Panc1 (cell line): Measurements from ENCODE around the gene STXBP4. TPM values are rescaled to one million over a fixed set of nuclear protein-coding genes. Genes with fewer than 3 reads are reported as not detected.

Source experiments
- ATAC-seq: fragments of 200-7000 bp; cut with Tn5 transposase; 2 replicates; pipeline ENCODE4 v1.9.1; 2020; ENCODE audit warnings: mild to moderate bottlenecking, moderate library complexity
- BruUV-seq: library from RNA; stranded (reverse); fragments of 400-500 nt; replicated peaks from 2 replicates; lab custom pipeline; 2021; lab: Mats Ljungman, UMichigan
- CTCF ChIA-PET: fragments of 300-600 bp; sonication (Branson Sonifier 250); formaldehyde crosslinking; loops from one replicate; lab custom pipeline; 2022; ENCODE audit warnings: antibody characterized with exemption; lab: Charles Lee
- POLR2A ChIA-PET: fragments of 300-600 bp; sonication (Branson Sonifier 250); formaldehyde crosslinking; loops from one replicate; lab custom pipeline; 2022; ENCODE audit warnings: antibody characterized with exemption; lab: Charles Lee
- DNase-seq: peaks from one replicate; pipeline ENCODE4 v3.0.0-alpha.2; 2010; ENCODE audit warnings: low read depth, low spot score
- H3K27ac ChIP-seq: 2 replicates; pipeline ENCODE4 v1.5.1; 2011; ENCODE audit warnings: mild to moderate bottlenecking, low read length, inconsistent platforms
- H3K27me3 ChIP-seq: fragments of 200-500 bp; sonication (Bioruptor generic); 2 replicates; pipeline ENCODE4 v1.6.0; 2014; ENCODE audit warnings: low read length, inconsistent platforms; ENCODE audit not compliant: control insufficient read depth, insufficient read depth
- H3K36me3 ChIP-seq: fragments of 200-500 bp; sonication (Bioruptor generic); 2 replicates; pipeline ENCODE4 v1.5.1; 2014; ENCODE audit warnings: inconsistent platforms, mild to moderate bottlenecking, low read length, moderate library complexity; ENCODE audit not compliant: control insufficient read depth, insufficient read depth
- H3K4me1 ChIP-seq: 2 replicates; pipeline ENCODE4 v1.5.1; 2011; ENCODE audit warnings: inconsistent platforms, mild to moderate bottlenecking, low read length, moderate library complexity; ENCODE audit not compliant: control insufficient read depth, insufficient read depth
- H3K4me3 ChIP-seq, 2 experiments: 2 replicates each; pipeline ENCODE4 v1.5.1; 2011 to 2012; ENCODE audit warnings: low read depth in 2 of 2, low read length in 2 of 2, mild to moderate bottlenecking in 2 of 2, inconsistent platforms in 1 of 2, moderate library complexity in 1 of 2
- H3K9me3 ChIP-seq: fragments of 200-500 bp; sonication (Bioruptor generic); 2 replicates; pipeline ENCODE4 v1.5.1; 2014; ENCODE audit warnings: low read depth, mild to moderate bottlenecking, inconsistent platforms, low read length, moderate library complexity; ENCODE audit not compliant: control insufficient read depth, insufficient read depth
- POLR2AphosphoS5 ChIP-seq: IDR thresholded peaks from 2 replicates; pipeline ENCODE4 v1.6.1; 2012; ENCODE audit warnings: mild to moderate bottlenecking, low read depth, low read length, moderate library complexity
- SIN3A ChIP-seq: IDR thresholded peaks from 2 replicates; pipeline ENCODE4 v1.6.1; 2012; ENCODE audit warnings: low read depth, mild to moderate bottlenecking, low read length, moderate library complexity, borderline replicate concordance; ENCODE audit not compliant: insufficient read depth
- TCF7L2 ChIP-seq: IDR thresholded peaks from 2 replicates; pipeline ENCODE4 v1.6.1; 2011; ENCODE audit warnings: mild to moderate bottlenecking, low read depth, low read length, inconsistent platforms
- in situ Hi-C: cut with HindIII; loops from 2 replicates; pipeline ENCODE4 v1.10.0; 2016; ENCODE audit warnings: low sequenced_read_pairs, low pct_unique_long_range_greater_than_20kb
- intact Hi-C: fragments of 100-400 bp; cut with micrococcal nuclease; formaldehyde crosslinking; loops from one replicate; pipeline ENCODE4 v1.10.0; 2022; ENCODE audit not compliant: unreplicated experiment
- total RNA-seq: library from RNA; stranded (reverse); gene quantifications from one replicate; pipeline ENCODE4 v1.2.1, GENCODE V29; 2021; ENCODE audit not compliant: unreplicated experiment
- TF ChIP-seq, protein P1 (sequence below), 2 experiments: IDR thresholded peaks; 2 replicates each; pipeline ENCODE4 v1.6.1; 2011 to 2012; ENCODE audit warnings: low read depth in 2 of 2, control low read depth in 1 of 2, low read length in 1 of 2, mild to moderate bottlenecking in 1 of 2, moderate library complexity in 1 of 2; ENCODE audit not compliant: insufficient read depth in 1 of 2
- TF ChIP-seq, protein P2 (sequence below): fragments of 450-650 bp; IDR thresholded peaks from 2 replicates; pipeline ENCODE4 v1.5.1; 2017; ENCODE audit warnings: mild to moderate bottlenecking

STXBP4 gene
- total RNA-seq, 1 experiment from 2014 or later: 12.8 TPM

GRCh38 chr17:54996441-54996840 lies 27.9 kb downstream of the STXBP4 start:
- Histone ChIP-seq H3K9me3 (no peaks in the 10 kb centered on the region), H3K27me3 (no peaks in the 10 kb centered on the region), H3K4me3 (no peak overlapping the region), H3K36me3 (no peaks in the 10 kb centered on the region), H3K4me1 (no peaks in the 10 kb centered on the region), H3K27ac (no peak overlapping the region)
- DNase-seq (no peak), ATAC-seq (no peak)
- no TSS peak for BruUV-seq
- intact Hi-C loops: loop anchor here (2.0 to 5.0 kb wide), 2 partner anchors 300 to 516 kb away; partner anchors contain the start of gene SMIM36
- ChIA-PET POLR2A (no interaction called here), CTCF (no interaction called here)
- TF ChIP-seq POLR2AphosphoS5: no peak
- TF ChIP-seq, protein P1, sequence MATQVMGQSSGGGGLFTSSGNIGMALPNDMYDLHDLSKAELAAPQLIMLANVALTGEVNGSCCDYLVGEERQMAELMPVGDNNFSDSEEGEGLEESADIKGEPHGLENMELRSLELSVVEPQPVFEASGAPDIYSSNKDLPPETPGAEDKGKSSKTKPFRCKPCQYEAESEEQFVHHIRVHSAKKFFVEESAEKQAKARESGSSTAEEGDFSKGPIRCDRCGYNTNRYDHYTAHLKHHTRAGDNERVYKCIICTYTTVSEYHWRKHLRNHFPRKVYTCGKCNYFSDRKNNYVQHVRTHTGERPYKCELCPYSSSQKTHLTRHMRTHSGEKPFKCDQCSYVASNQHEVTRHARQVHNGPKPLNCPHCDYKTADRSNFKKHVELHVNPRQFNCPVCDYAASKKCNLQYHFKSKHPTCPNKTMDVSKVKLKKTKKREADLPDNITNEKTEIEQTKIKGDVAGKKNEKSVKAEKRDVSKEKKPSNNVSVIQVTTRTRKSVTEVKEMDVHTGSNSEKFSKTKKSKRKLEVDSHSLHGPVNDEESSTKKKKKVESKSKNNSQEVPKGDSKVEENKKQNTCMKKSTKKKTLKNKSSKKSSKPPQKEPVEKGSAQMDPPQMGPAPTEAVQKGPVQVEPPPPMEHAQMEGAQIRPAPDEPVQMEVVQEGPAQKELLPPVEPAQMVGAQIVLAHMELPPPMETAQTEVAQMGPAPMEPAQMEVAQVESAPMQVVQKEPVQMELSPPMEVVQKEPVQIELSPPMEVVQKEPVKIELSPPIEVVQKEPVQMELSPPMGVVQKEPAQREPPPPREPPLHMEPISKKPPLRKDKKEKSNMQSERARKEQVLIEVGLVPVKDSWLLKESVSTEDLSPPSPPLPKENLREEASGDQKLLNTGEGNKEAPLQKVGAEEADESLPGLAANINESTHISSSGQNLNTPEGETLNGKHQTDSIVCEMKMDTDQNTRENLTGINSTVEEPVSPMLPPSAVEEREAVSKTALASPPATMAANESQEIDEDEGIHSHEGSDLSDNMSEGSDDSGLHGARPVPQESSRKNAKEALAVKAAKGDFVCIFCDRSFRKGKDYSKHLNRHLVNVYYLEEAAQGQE (IDR thresholded peaks at IDR 0.05; ENCODE audit: insufficient read depth in 1 of 2, low read depth in 2 of 2, low read length in 1 of 2): no peak
- in situ Hi-C loops: no loop called here

- H3K4me1 ChIP-seq: no peaks in the 10 kb centered on the region
- ATAC-seq: no peak
- H3K36me3 ChIP-seq: no peaks in the 10 kb centered on the region
- no peak overlapping the region for H3K4me3 ChIP-seq
- no peak overlapping the region for H3K27ac ChIP-seq
- TF ChIP-seq SIN3A: no peak
- TF ChIP-seq, protein P2, sequence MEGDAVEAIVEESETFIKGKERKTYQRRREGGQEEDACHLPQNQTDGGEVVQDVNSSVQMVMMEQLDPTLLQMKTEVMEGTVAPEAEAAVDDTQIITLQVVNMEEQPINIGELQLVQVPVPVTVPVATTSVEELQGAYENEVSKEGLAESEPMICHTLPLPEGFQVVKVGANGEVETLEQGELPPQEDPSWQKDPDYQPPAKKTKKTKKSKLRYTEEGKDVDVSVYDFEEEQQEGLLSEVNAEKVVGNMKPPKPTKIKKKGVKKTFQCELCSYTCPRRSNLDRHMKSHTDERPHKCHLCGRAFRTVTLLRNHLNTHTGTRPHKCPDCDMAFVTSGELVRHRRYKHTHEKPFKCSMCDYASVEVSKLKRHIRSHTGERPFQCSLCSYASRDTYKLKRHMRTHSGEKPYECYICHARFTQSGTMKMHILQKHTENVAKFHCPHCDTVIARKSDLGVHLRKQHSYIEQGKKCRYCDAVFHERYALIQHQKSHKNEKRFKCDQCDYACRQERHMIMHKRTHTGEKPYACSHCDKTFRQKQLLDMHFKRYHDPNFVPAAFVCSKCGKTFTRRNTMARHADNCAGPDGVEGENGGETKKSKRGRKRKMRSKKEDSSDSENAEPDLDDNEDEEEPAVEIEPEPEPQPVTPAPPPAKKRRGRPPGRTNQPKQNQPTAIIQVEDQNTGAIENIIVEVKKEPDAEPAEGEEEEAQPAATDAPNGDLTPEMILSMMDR: no peak
- TF ChIP-seq, protein P1 (IDR thresholded peaks at IDR 0.05; ENCODE audit: insufficient read depth in 1 of 2, low read depth in 2 of 2, low read length in 1 of 2): no peak
- TF ChIP-seq POLR2AphosphoS5: no peak
- no peak for TF ChIP-seq TCF7L2
- H3K9me3 ChIP-seq: no peaks in the 10 kb centered on the region
- no peak for DNase-seq
- intact Hi-C loops (no loop called here), in situ Hi-C loops (no loop called here)
- BruUV-seq: no TSS peak
- POLR2A ChIA-PET: no interaction called here
- CTCF ChIA-PET: no interaction called here
- H3K27me3 ChIP-seq: no peaks in the 10 kb centered on the region
Measured at GRCh38 chr17:55002458-55002857, 33.9 kb downstream of the STXBP4 start.
